Prostate gland (tissue), 2 donors: ENCODE results near the gene PUM2.

ENCODE experiments used
- POLR2A ChIP-seq: fragments of 450-650 bp; IDR thresholded peaks from one replicate; pipeline ENCODE4 v1.6.1; 2016; ENCODE audit warnings: antibody characterized with exemption, mild to moderate bottlenecking
- TF ChIP-seq, protein P1 (sequence below), 4 experiments: fragments of 200-600 bp in 2 of 4; fragments of 450-650 bp in 2 of 4; sonication (generic) in 2 of 4; IDR thresholded peaks; 1 replicate in 3 of 4; 2 replicates in 1 of 4; pipeline ENCODE4 v1.5.1; 2016 to 2019; ENCODE audit warnings: antibody characterized with exemption in 4 of 4, mild to moderate bottlenecking in 2 of 4, moderate library complexity in 2 of 4

DNA sequence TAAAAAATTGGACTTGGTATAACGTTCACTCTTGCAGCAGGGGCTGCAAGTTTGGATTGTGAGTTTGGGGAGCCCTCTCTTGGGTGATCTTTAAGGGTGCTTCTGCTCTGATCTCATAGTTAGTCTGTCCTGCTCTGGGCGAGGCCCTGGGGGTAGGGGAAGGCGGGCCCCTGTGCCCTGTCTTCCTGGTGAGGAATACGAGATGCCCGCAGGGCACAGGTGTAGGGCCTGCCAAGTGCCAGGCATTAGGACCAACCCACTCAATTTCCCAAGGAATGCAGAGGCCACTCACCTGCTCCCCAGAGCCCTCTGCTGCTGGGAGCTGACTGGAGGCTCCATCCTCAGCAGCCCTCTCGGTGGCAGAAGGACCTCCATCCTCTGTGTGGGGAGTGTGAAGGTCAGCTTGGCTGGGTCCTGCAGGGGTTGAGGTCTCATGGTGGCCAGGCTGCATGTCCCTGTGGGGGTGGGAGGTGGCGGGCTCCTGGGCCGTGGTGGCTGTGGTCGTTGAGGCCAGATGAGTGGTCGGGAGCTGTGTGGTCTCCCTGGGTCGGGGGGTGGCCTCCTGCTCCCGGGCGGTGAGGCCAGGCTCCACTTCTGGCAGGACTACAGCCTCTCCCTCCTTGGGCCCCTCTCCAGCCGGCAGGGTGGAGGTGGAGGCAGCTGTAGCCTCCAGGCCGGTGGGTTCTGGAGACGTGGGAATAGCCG, 147.0 kb downstream of the PUM2 start:
- TF ChIP-seq, protein P1, sequence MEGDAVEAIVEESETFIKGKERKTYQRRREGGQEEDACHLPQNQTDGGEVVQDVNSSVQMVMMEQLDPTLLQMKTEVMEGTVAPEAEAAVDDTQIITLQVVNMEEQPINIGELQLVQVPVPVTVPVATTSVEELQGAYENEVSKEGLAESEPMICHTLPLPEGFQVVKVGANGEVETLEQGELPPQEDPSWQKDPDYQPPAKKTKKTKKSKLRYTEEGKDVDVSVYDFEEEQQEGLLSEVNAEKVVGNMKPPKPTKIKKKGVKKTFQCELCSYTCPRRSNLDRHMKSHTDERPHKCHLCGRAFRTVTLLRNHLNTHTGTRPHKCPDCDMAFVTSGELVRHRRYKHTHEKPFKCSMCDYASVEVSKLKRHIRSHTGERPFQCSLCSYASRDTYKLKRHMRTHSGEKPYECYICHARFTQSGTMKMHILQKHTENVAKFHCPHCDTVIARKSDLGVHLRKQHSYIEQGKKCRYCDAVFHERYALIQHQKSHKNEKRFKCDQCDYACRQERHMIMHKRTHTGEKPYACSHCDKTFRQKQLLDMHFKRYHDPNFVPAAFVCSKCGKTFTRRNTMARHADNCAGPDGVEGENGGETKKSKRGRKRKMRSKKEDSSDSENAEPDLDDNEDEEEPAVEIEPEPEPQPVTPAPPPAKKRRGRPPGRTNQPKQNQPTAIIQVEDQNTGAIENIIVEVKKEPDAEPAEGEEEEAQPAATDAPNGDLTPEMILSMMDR (IDR thresholded peaks at IDR 0.05) = no peak
- TF ChIP-seq POLR2A = no peak
